ACHN (cell line): ENCODE data around the gene FAM161A.
"Not testable (repeated sequence)": the region's sequence is repeated elsewhere in the genome, so short reads cannot be mapped to it uniquely, and the experiment has no call there.

Experiments used
- DNase-seq: peaks from one replicate; pipeline ENCODE4 v3.0.0-alpha.2; 2015
- in situ Hi-C: cut with HindIII; loops from 2 replicates; pipeline ENCODE4 v1.10.0; 2017; ENCODE audit warnings: low sequenced_read_pairs, low pct_ligation_motif_present, low pct_unique_long_range_greater_than_20kb

Gene FAM161A

GRCh38 chr2:61851270-61851669 lies 2.6 kb downstream of the FAM161A start:
- in situ Hi-C loops, DNase-seq: not testable (repeated sequence)

GRCh38 chr2:61845320-61845719 lies 8.5 kb downstream of the FAM161A start:
- in situ Hi-C loops: no loop called here
- no peak for DNase-seq

GRCh38 chr2:61841286-61841685 lies 12.6 kb downstream of the FAM161A start:
- in situ Hi-C loops: no loop called here
- DNase-seq: no peak

- in situ Hi-C loops: no loop called here
- DNase-seq: no peak
These were observed 19.0 kb downstream of the FAM161A start for GRCh38 chr2:61834893-61835292.

GRCh38 chr2:61833971-61834370 lies 19.9 kb downstream of the FAM161A start:
- in situ Hi-C loops: no loop called here
- DNase-seq: no peak

- in situ Hi-C loops: no loop called here
- no peak for DNase-seq
These were observed 21.5 kb downstream of the FAM161A start for GRCh38 chr2:61832183-61832841.

GRCh38 chr2:61822255-61822654 lies 31.6 kb downstream of the FAM161A start:
- DNase-seq: no peak
- in situ Hi-C loops: no loop called here

- in situ Hi-C loops: no loop called here
These were observed 37.1 kb downstream of the FAM161A start for GRCh38 chr2:61816480-61817355.

GRCh38 chr2:61814539-61815160 lies 39.2 kb downstream of the FAM161A start:
- no peak for DNase-seq
- in situ Hi-C loops: no loop called here

More at GRCh38 chr2:61816480-61817355, 37.1 kb downstream of the FAM161A start:
- DNase-seq: no peak

GRCh38 chr2:61813314-61813713 lies 40.5 kb downstream of the FAM161A start:
- DNase-seq, in situ Hi-C loops: not testable (repeated sequence)

GRCh38 chr2:61811821-61812220 lies 42.0 kb downstream of the FAM161A start:
- in situ Hi-C loops: no loop called here
- no peak for DNase-seq

GRCh38 chr2:61810203-61810602 lies 43.7 kb downstream of the FAM161A start:
- DNase-seq, in situ Hi-C loops: not testable (repeated sequence)

GRCh38 chr2:61808693-61809092 lies 45.2 kb downstream of the FAM161A start:
- DNase-seq, in situ Hi-C loops: not testable (repeated sequence)

- in situ Hi-C loops: no loop called here
- no peak for DNase-seq
These were observed 46.7 kb downstream of the FAM161A start for GRCh38 chr2:61807036-61807757.

GRCh38 chr2:61802548-61802947 lies 51.3 kb downstream of the FAM161A start:
- in situ Hi-C loops: no loop called here
- DNase-seq: no peak

GRCh38 chr2:61799099-61799498 lies 54.8 kb downstream of the FAM161A start:
- DNase-seq: no peak
- in situ Hi-C loops: no loop called here

- in situ Hi-C loops, DNase-seq: not testable (repeated sequence)
These were observed 56.4 kb downstream of the FAM161A start for GRCh38 chr2:61797446-61797845.

- in situ Hi-C loops: no loop called here
- no peak for DNase-seq
These were observed 58.5 kb downstream of the FAM161A start for GRCh38 chr2:61795408-61795807.

- in situ Hi-C loops: no loop called here
- DNase-seq: peak; percentile 62
These were observed 60.4 kb downstream of the FAM161A start for GRCh38 chr2:61793389-61793836.
